Activated CD8-positive, alpha-beta T cell treated with anti-CD3 and anti-CD28 coated beads for 36 hours (primary cell): ENCODE results near the gene KDM1A. TPM values are rescaled to one million over a fixed set of nuclear protein-coding genes. Genes with fewer than 3 reads are reported as not detected.
"Not testable (repeated sequence)": the region's sequence is repeated elsewhere in the genome, so short reads cannot be mapped to it uniquely, and the experiment has no call there.

Source experiments
- ATAC-seq: fragments of 200-7000 bp; cut with Tn5 transposase; one replicate; pipeline ENCODE4 v1.10.0; 2021; ENCODE audit warnings: mild to moderate bottlenecking, moderate library complexity
- CTCF ChIA-PET: fragments of 350-600 bp; sonication (Branson Sonifier 250); formaldehyde crosslinking; loops from one replicate; lab custom pipeline; 2021; ENCODE audit warnings: antibody characterized with exemption; lab: Charles Lee
- POLR2A ChIA-PET: fragments of 350-600 bp; sonication (Branson Sonifier 250); formaldehyde crosslinking; loops from one replicate; lab custom pipeline; 2021; ENCODE audit warnings: antibody characterized with exemption; lab: Charles Lee
- DNase-seq: peaks from one replicate; pipeline ENCODE4 v3.0.0-alpha.2; 2020
- H3K27ac Mint-ChIP-seq: one replicate; pipeline ENCODE4 v1.8.0; 2021; ENCODE audit warnings: mild to moderate bottlenecking, mixed read lengths
- H3K27me3 Mint-ChIP-seq: one replicate; pipeline ENCODE4 v1.8.0; 2021; ENCODE audit warnings: mixed read lengths
- H3K36me3 Mint-ChIP-seq: one replicate; pipeline ENCODE4 v1.8.0; 2021; ENCODE audit warnings: low read depth, mixed read lengths
- H3K4me1 Mint-ChIP-seq: one replicate; pipeline ENCODE4 v1.8.0; 2021; ENCODE audit warnings: low read depth, mixed read lengths
- H3K4me3 Mint-ChIP-seq: one replicate; pipeline ENCODE4 v1.8.0; 2021; ENCODE audit warnings: mild to moderate bottlenecking, moderate library complexity, mixed read lengths
- H3K9me3 Mint-ChIP-seq: one replicate; pipeline ENCODE4 v1.8.0; 2021; ENCODE audit warnings: mixed read lengths
- CTCF ChIP-seq: fragments of 200-600 bp; IDR thresholded peaks from one replicate; pipeline ENCODE4 v1.8.0; 2022; ENCODE audit warnings: antibody characterized with exemption, mild to moderate bottlenecking
- intact Hi-C: fragments of 100-400 bp; cut with micrococcal nuclease; formaldehyde crosslinking; loops from one replicate; pipeline ENCODE4 v1.10.0; 2022
- total RNA-seq, 2 experiments: library from RNA; stranded (reverse); gene quantifications; one replicate each; pipeline ENCODE4 v1.2.3, GENCODE V29; 2021

The KDM1A gene
- total RNA-seq, 2 experiments from 2014 or later: 75.2 to 77.7 TPM

- ChIA-PET POLR2A (no interaction called here), CTCF (no interaction called here)
- ATAC-seq (no peak), DNase-seq (no peak)
- Mint-ChIP-seq H3K4me1 (no peaks in the 10 kb centered on the region), H3K27ac (no peak overlapping the region), H3K4me3 (no peak overlapping the region), H3K9me3 (no peaks in the 10 kb centered on the region), H3K36me3 (no peaks in the 10 kb centered on the region), H3K27me3 (peaks cover 12% of the 10 kb centered on the region)
- TF ChIP-seq CTCF: no peak
- intact Hi-C loops: no loop called here
These were observed 15.2 kb upstream of the KDM1A start for GRCh38 chr1:23004112-23004511.

DNA sequence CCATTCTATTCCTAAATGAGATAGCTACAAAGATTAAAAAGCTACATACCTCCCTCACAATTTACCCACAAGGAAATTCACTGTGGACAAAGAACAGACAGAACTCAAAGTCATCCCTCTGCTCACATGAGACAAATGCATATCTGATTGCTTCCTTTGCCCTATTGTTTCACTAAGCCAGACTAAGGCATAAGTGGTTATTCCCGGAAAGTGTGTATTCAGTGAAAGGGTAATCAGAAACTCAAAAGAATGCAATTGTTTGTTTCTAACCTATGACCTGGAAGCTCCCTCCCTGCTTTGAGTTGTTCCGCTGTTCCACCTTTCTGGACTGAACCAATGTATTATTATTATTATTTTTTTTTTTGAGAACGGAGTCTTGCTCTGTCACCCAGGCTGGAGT, 14.5 kb upstream of the KDM1A start:
- ATAC-seq, CTCF ChIA-PET, H3K27ac Mint-ChIP-seq, H3K4me1 Mint-ChIP-seq, DNase-seq, intact Hi-C loops, H3K4me3 Mint-ChIP-seq, H3K9me3 Mint-ChIP-seq, H3K36me3 Mint-ChIP-seq, POLR2A ChIA-PET: not testable (repeated sequence)
- H3K27me3 Mint-ChIP-seq: peaks cover 12% of the 10 kb centered on the region

- ChIA-PET CTCF (no interaction called here), POLR2A (no interaction called here)
- no peak for ATAC-seq
- DNase-seq: no peak
- H3K4me1 Mint-ChIP-seq: no peaks in the 10 kb centered on the region
- no peak overlapping the region for H3K4me3 Mint-ChIP-seq
- intact Hi-C loops: no loop called here
- TF ChIP-seq CTCF: no peak
- H3K27me3 Mint-ChIP-seq: peaks cover 12% of the 10 kb centered on the region
- H3K27ac Mint-ChIP-seq: no peak overlapping the region
- H3K9me3 Mint-ChIP-seq: no peaks in the 10 kb centered on the region
- H3K36me3 Mint-ChIP-seq: no peaks in the 10 kb centered on the region
These were observed 12.2 kb upstream of the KDM1A start for GRCh38 chr1:23007106-23007505.

- Mint-ChIP-seq H3K27me3 (peaks cover 6% of the 10 kb centered on the region), H3K4me3 (no peak overlapping the region), H3K36me3 (no peaks in the 10 kb centered on the region), H3K27ac (no peak overlapping the region), H3K4me1 (no peaks in the 10 kb centered on the region), H3K9me3 (no peaks in the 10 kb centered on the region)
- intact Hi-C loops: no loop called here
- no peak for TF ChIP-seq CTCF
- no peak for ATAC-seq
- ChIA-PET POLR2A (no interaction called here), CTCF (no interaction called here)
- no peak for DNase-seq
These were observed 10.4 kb upstream of the KDM1A start for GRCh38 chr1:23008901-23009300.

- intact Hi-C loops, H3K36me3 Mint-ChIP-seq, H3K4me1 Mint-ChIP-seq, CTCF ChIA-PET, POLR2A ChIA-PET, ATAC-seq, H3K27me3 Mint-ChIP-seq, H3K4me3 Mint-ChIP-seq, H3K9me3 Mint-ChIP-seq, DNase-seq, H3K27ac Mint-ChIP-seq: not testable (repeated sequence)
These were observed 9.2 kb upstream of the KDM1A start for GRCh38 chr1:23010025-23010424.

DNA sequence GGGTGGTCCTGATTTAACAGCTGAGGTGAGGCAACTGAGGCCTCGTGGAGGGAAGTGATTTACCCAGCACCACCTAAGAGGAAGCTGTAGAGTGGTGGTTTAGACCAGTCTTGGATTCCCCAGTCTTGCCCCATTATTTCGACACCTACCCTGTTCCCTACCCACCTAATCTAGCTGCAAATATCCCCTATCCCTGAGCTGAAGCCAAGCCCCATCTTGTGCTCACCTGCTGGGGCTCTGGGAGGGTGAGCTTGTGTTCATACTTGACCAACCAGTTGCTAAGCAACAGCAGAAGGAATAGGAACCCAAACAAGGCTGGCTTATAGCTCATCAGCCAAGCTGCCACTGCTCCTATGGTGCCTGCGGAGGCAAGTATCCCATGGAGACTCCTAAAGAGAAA, 5.6 kb upstream of the KDM1A start:
- Mint-ChIP-seq H3K4me3 (no peak overlapping the region), H3K4me1 (peaks cover 6% of the 10 kb centered on the region), H3K27me3 (no peaks in the 10 kb centered on the region), H3K36me3 (no peaks in the 10 kb centered on the region), H3K9me3 (no peaks in the 10 kb centered on the region), H3K27ac (no peak overlapping the region)
- intact Hi-C loops: no loop called here
- ChIA-PET CTCF (no interaction called here), POLR2A (no interaction called here)
- DNase-seq (no peak), ATAC-seq (no peak)
- no peak for TF ChIP-seq CTCF
